Cortex of kidney (tissue), 1 donor: Measurements from ENCODE around the gene CCL21.
A peak's percentile ranks its signal among the peaks of the same experiment; 100 is the strongest.

Experiments used
- DNase-seq: peaks from one replicate; lab custom pipeline; 2025; lab: John Stamatoyannopoulos, UW

Gene CCL21

GRCh38 chr9:34707130-34707529 is 2.8 kb downstream of the CCL21 start:
- DNase-seq: no peak

GRCh38 chr9:34701769-34702736 is 7.9 kb downstream of the CCL21 start:
- peak; percentile 21 for DNase-seq

GRCh38 chr9:34701023-34701768 is 8.7 kb downstream of the CCL21 start:
- DNase-seq: no peak

- no peak for DNase-seq
Observed at GRCh38 chr9:34694811-34695210, 15.1 kb downstream of the CCL21 start.

GRCh38 chr9:34693560-34693959 is 16.4 kb downstream of the CCL21 start:
- no peak for DNase-seq

GRCh38 chr9:34691936-34692315 is 18.0 kb downstream of the CCL21 start:
- no peak for DNase-seq

- DNase-seq: no peak
Observed at GRCh38 chr9:34690983-34691935, 18.7 kb downstream of the CCL21 start, which contains the start of gene CCL19. Gene CCL19 (minus strand): TSS chr9:34691276. CDS start chr9:34691139, 137 bp downstream.

- no peak for DNase-seq
Observed at GRCh38 chr9:34689512-34689911, 20.4 kb downstream of the CCL21 start.

- no peak for DNase-seq
Observed at GRCh38 chr9:34689116-34689470, 20.8 kb downstream of the CCL21 start.

GRCh38 chr9:34688329-34689115 is 21.4 kb downstream of the CCL21 start:
- no peak for DNase-seq

GRCh38 chr9:34687276-34688030 is 22.5 kb downstream of the CCL21 start:
- DNase-seq: no peak

GRCh38 chr9:34686732-34687131 is 23.2 kb downstream of the CCL21 start:
- DNase-seq: no peak

GRCh38 chr9:34686231-34686630 is 23.7 kb downstream of the CCL21 start:
- DNase-seq: no peak

GRCh38 chr9:34685591-34685990 is 24.3 kb downstream of the CCL21 start:
- DNase-seq: no peak

- DNase-seq: no peak
Observed at GRCh38 chr9:34684816-34685215, 25.1 kb downstream of the CCL21 start.

- DNase-seq: no peak
Observed at GRCh38 chr9:34684145-34684544, 25.8 kb downstream of the CCL21 start.

- DNase-seq: no peak
Observed at GRCh38 chr9:34675869-34676268, 34.1 kb downstream of the CCL21 start.

- no peak for DNase-seq
Observed at GRCh38 chr9:34675048-34675714, 34.8 kb downstream of the CCL21 start.

- DNase-seq: no peak
Observed at GRCh38 chr9:34674440-34674839, 35.5 kb downstream of the CCL21 start.

GRCh38 chr9:34671307-34671706 is 38.6 kb downstream of the CCL21 start:
- no peak for DNase-seq
